ENCODE data around the gene POFUT1. TPM values are rescaled to one million over a fixed set of nuclear protein-coding genes. Genes with fewer than 3 reads are reported as not detected.

Gene POFUT1
- total and polyA plus RNA-seq, 2 experiments from 2014 or later = 9.3 to 34.0 TPM

- TF ChIP-seq, protein P1, sequence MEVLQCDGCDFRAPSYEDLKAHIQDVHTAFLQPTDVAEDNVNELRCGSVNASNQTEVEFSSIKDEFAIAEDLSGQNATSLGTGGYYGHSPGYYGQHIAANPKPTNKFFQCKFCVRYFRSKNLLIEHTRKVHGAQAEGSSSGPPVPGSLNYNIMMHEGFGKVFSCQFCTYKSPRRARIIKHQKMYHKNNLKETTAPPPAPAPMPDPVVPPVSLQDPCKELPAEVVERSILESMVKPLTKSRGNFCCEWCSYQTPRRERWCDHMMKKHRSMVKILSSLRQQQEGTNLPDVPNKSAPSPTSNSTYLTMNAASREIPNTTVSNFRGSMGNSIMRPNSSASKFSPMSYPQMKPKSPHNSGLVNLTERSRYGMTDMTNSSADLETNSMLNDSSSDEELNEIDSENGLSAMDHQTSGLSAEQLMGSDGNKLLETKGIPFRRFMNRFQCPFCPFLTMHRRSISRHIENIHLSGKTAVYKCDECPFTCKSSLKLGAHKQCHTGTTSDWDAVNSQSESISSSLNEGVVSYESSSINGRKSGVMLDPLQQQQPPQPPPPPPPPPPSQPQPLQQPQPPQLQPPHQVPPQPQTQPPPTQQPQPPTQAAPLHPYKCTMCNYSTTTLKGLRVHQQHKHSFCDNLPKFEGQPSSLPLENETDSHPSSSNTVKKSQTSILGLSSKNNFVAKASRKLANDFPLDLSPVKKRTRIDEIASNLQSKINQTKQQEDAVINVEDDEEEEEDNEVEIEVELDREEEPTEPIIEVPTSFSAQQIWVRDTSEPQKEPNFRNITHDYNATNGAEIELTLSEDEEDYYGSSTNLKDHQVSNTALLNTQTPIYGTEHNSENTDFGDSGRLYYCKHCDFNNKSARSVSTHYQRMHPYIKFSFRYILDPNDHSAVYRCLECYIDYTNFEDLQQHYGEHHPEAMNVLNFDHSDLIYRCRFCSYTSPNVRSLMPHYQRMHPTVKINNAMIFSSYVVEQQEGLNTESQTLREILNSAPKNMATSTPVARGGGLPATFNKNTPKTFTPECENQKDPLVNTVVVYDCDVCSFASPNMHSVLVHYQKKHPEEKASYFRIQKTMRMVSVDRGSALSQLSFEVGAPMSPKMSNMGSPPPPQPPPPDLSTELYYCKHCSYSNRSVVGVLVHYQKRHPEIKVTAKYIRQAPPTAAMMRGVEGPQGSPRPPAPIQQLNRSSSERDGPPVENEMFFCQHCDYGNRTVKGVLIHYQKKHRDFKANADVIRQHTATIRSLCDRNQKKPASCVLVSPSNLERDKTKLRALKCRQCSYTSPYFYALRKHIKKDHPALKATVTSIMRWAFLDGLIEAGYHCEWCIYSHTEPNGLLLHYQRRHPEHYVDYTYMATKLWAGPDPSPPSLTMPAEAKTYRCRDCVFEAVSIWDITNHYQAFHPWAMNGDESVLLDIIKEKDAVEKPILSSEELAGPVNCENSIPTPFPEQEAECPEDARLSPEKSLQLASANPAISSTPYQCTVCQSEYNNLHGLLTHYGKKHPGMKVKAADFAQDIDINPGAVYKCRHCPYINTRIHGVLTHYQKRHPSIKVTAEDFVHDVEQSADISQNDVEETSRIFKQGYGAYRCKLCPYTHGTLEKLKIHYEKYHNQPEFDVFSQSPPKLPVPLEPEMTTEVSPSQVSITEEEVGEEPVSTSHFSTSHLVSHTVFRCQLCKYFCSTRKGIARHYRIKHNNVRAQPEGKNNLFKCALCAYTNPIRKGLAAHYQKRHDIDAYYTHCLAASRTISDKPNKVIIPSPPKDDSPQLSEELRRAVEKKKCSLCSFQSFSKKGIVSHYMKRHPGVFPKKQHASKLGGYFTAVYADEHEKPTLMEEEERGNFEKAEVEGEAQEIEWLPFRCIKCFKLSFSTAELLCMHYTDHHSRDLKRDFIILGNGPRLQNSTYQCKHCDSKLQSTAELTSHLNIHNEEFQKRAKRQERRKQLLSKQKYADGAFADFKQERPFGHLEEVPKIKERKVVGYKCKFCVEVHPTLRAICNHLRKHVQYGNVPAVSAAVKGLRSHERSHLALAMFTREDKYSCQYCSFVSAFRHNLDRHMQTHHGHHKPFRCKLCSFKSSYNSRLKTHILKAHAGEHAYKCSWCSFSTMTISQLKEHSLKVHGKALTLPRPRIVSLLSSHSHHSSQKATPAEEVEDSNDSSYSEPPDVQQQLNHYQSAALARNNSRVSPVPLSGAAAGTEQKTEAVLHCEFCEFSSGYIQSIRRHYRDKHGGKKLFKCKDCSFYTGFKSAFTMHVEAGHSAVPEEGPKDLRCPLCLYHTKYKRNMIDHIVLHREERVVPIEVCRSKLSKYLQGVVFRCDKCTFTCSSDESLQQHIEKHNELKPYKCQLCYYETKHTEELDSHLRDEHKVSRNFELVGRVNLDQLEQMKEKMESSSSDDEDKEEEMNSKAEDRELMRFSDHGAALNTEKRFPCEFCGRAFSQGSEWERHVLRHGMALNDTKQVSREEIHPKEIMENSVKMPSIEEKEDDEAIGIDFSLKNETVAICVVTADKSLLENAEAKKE (CRISPR knock-in tag; IDR thresholded peaks at IDR 0.05) = no peak
- no peak for TF ChIP-seq STAT1 (IDR thresholded peaks at IDR 0.05; ENCODE audit: unreplicated experiment)
Measured at GRCh38 chr20:32190616-32191415, 16.9 kb upstream of the POFUT1 start (continued).

DNA sequence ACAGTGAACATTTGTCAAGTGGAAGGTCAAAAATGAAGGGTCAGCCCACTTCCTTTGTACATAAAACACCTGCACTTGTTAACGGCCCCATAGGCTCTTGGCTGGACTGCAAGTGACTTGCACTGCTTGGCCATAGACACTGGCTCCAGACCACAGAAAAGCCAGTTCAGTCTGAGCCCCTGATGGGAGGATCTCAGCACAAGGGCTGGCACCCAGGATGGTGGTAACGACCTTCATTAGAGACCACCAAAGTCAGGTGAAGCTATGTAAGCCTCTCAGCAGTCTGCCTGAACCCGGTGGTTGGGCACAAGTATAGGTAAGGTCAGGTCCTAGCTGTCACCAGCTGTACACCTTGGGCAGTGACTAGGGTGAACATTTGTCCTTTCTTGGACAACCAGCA lies 16.3 kb upstream of the POFUT1 start:
- Histone ChIP-seq H3F3A (replicated peaks; ENCODE audit: low read depth) (peaks cover 38% of the 10 kb centered on the region), H3K4me3 (peak overlapping the region; percentile 93; the same call in 1 of the 2 replicates), H3K4me2 (peak overlapping the region; percentile 100), H3K27me3 (ENCODE audit: insufficient read depth) (no peaks in the 10 kb centered on the region), H3K27ac (ENCODE audit: low read depth) (peak overlapping the region; percentile 39; the same call in 1 of the 2 replicates), H3K79me2 (replicated peaks; ENCODE audit: insufficient read depth) (peaks cover 8% of the 10 kb centered on the region), H3K36me3 (ENCODE audit: insufficient read depth) (peaks cover 14% of the 10 kb centered on the region; the same call in 1 of the 2 replicates), H3K9me2 (ENCODE audit: insufficient read depth) (no peaks in the 10 kb centered on the region), H2AFZ (no peak overlapping the region), H4K20me1 (replicated peaks; ENCODE audit: insufficient read depth) (peaks cover 37% of the 10 kb centered on the region), H3K4me1 (ENCODE audit: insufficient read depth) (peaks cover 18% of the 10 kb centered on the region)
- DNase-seq (ENCODE audit: low spot score) (no peak), ATAC-seq (no peak)
- no peak for TF ChIP-seq ZNF331 (CRISPR knock-in tag; IDR thresholded peaks at IDR 0.05; ENCODE audit: low read depth)
- no peak for TF ChIP-seq EZH2phosphoT487 (IDR thresholded peaks at IDR 0.05; ENCODE audit: unreplicated experiment)
- TF ChIP-seq STAT1 (IDR thresholded peaks at IDR 0.05; ENCODE audit: unreplicated experiment) = no peak
- 0 out of 2 replicates have a peak, but pooled peaks have one; percentile 11 for TF ChIP-seq POLR2AphosphoS5 (IDR thresholded peaks at IDR 0.05; ENCODE audit: low read depth)
- TF ChIP-seq JUNB (IDR thresholded peaks at IDR 0.05; ENCODE audit: unreplicated experiment) = no peak
- Mint-ChIP-seq H3K4me1 (peaks cover 19% of the 10 kb centered on the region), H3K9me3 (no peaks in the 10 kb centered on the region), H3K27me3 (ENCODE audit: insufficient read depth, low read depth, poor library complexity) (peaks cover 8% of the 10 kb centered on the region), H3K36me3 (ENCODE audit: low read depth) (peaks cover 30% of the 10 kb centered on the region), H3K4me3 (no peak overlapping the region), H3K27ac (no peak overlapping the region)

Data from GM23338 (cell line).